ENCODE data around the gene THEMIS.

DNA sequence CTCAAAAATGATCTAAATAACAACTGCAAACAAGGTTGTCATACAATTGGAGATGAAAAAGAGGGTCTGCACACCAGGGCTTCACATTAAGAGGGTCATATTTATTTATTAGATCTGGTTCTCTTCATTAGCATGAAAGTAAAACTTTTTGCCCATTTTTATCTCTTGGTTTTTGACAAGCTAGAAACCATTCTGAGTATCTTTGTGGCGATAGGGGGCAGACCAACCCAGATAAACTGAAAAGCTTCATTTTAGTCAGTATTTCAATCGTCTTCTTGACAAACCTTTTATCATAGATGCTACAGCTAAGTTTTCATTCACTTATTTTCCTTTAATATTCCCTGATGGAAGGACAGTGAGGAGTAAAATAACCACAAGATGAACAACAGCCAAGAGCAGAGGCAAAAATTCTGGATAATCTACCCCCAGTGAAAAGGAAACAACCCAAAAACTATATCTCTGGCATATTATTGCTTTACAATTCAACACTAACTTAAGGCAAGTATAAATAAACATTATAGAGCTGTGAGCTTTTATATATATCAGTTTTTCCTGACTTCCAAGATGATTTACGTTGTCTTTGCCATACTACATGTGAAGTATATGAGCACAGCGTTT, 45.2 kb downstream of the THEMIS start:
- TF ChIP-seq, protein P1, sequence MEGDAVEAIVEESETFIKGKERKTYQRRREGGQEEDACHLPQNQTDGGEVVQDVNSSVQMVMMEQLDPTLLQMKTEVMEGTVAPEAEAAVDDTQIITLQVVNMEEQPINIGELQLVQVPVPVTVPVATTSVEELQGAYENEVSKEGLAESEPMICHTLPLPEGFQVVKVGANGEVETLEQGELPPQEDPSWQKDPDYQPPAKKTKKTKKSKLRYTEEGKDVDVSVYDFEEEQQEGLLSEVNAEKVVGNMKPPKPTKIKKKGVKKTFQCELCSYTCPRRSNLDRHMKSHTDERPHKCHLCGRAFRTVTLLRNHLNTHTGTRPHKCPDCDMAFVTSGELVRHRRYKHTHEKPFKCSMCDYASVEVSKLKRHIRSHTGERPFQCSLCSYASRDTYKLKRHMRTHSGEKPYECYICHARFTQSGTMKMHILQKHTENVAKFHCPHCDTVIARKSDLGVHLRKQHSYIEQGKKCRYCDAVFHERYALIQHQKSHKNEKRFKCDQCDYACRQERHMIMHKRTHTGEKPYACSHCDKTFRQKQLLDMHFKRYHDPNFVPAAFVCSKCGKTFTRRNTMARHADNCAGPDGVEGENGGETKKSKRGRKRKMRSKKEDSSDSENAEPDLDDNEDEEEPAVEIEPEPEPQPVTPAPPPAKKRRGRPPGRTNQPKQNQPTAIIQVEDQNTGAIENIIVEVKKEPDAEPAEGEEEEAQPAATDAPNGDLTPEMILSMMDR (IDR thresholded peaks at IDR 0.05) = no peak
- no peak for TF ChIP-seq POLR2A (IDR thresholded peaks at IDR 0.05)
- TF ChIP-seq POLR2AphosphoS5 (IDR thresholded peaks at IDR 0.05) = no peak

Measured in suprapubic skin (tissue), 4 donors.